Measurements from ENCODE around the gene PPT2.

Gene PPT2

DNA sequence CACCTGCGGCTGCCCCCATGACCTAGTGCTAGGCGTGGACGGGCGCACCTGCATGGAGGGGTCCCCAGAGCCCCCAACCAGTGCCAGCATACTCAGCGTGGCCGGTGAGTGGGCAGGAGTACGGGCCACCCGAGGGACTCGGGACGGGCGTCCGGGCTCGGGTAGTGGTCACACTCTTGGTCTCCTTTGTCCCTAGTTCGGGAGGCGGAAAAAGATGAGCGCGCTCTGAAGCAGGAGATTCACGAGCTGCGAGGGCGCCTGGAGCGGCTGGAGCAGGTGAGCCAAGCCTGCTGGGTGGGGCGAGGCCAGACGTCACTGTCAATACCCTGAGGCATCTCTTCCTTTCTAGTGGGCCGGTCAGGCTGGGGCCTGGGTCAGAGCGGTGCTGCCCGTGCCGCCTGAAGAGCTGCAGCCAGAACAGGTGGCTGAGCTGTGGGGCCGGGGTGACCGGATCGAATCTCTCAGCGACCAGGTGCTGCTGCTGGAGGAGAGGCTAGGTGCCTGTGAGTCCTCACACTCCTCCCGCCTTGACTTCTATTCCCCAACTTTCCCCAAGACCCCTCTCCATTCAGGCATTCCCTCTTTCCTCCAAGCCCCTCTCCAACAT, 13.3 kb downstream of the PPT2 start:
- TF ChIP-seq POLR2AphosphoS5 (IDR thresholded peaks at IDR 0.05; ENCODE audit: low read depth, low read length) (no peak), SIN3A (IDR thresholded peaks at IDR 0.05; ENCODE audit: borderline replicate concordance, insufficient read depth, low read length) (no peak)

DNA sequence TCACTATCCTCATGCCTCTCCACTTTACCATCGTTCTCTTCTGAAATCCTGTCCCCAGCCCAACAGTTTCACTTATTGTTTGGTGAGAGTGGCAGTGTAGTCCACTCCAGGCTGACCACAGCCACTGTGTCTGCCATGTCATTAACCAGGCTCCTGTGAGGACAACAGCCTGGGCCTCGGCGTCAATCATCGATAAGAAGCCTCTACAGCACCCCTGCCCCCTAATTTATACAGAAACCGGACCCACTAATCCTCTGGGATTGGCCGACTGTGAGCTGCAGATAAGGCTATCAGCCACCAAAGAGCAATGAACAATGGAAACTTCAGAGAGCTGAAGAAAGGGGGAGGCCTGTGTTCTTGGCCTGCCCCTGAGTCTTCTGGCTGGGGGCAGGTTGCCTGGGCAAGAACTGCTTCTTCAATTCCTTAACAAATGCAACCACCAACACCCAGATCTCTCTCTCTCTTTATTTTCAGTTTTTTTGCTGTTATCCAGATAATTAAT, 13.9 kb downstream of the PPT2 start:
- TF ChIP-seq POLR2AphosphoS5 (IDR thresholded peaks at IDR 0.05; ENCODE audit: low read depth, low read length) (no peak), FOXP2 (optimal IDR thresholded peaks at IDR 0.05; ENCODE audit: borderline replicate concordance, extremely low read depth, extremely low read length, insufficient read depth) (no peak), TAF1 (IDR thresholded peaks at IDR 0.05; ENCODE audit: borderline replicate concordance, insufficient read depth, low read length) (no peak), SIN3A (IDR thresholded peaks at IDR 0.05; ENCODE audit: borderline replicate concordance, insufficient read depth, low read length) (no peak)
- TF ChIP-seq, protein P1, sequence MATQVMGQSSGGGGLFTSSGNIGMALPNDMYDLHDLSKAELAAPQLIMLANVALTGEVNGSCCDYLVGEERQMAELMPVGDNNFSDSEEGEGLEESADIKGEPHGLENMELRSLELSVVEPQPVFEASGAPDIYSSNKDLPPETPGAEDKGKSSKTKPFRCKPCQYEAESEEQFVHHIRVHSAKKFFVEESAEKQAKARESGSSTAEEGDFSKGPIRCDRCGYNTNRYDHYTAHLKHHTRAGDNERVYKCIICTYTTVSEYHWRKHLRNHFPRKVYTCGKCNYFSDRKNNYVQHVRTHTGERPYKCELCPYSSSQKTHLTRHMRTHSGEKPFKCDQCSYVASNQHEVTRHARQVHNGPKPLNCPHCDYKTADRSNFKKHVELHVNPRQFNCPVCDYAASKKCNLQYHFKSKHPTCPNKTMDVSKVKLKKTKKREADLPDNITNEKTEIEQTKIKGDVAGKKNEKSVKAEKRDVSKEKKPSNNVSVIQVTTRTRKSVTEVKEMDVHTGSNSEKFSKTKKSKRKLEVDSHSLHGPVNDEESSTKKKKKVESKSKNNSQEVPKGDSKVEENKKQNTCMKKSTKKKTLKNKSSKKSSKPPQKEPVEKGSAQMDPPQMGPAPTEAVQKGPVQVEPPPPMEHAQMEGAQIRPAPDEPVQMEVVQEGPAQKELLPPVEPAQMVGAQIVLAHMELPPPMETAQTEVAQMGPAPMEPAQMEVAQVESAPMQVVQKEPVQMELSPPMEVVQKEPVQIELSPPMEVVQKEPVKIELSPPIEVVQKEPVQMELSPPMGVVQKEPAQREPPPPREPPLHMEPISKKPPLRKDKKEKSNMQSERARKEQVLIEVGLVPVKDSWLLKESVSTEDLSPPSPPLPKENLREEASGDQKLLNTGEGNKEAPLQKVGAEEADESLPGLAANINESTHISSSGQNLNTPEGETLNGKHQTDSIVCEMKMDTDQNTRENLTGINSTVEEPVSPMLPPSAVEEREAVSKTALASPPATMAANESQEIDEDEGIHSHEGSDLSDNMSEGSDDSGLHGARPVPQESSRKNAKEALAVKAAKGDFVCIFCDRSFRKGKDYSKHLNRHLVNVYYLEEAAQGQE (IDR thresholded peaks at IDR 0.05; ENCODE audit: insufficient read depth in 1 of 2, low read depth in 2 of 2, low read length in 2 of 2): no peak

DNA sequence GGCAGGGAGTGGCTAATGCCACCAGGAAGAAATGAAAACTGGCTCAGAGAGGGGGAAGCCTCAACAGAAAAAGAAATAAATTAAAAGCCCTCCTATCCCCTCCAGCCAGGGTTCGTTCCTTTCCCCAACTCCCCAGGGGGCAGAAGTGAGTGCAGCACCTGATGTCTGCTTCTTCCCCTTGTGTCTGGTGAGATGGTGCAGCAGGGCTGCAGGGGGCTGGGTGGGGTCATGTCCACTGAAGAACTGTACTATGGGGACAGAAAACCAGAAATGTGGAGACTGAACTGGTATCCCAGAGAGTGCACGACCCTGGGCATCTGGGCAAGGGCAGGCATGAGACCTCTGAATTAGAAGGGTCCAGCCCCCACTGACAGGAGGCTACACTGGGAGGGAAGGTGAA, 14.4 kb downstream of the PPT2 start:
- no peak for TF ChIP-seq TAF1 (IDR thresholded peaks at IDR 0.05; ENCODE audit: borderline replicate concordance, insufficient read depth, low read length)

DNA sequence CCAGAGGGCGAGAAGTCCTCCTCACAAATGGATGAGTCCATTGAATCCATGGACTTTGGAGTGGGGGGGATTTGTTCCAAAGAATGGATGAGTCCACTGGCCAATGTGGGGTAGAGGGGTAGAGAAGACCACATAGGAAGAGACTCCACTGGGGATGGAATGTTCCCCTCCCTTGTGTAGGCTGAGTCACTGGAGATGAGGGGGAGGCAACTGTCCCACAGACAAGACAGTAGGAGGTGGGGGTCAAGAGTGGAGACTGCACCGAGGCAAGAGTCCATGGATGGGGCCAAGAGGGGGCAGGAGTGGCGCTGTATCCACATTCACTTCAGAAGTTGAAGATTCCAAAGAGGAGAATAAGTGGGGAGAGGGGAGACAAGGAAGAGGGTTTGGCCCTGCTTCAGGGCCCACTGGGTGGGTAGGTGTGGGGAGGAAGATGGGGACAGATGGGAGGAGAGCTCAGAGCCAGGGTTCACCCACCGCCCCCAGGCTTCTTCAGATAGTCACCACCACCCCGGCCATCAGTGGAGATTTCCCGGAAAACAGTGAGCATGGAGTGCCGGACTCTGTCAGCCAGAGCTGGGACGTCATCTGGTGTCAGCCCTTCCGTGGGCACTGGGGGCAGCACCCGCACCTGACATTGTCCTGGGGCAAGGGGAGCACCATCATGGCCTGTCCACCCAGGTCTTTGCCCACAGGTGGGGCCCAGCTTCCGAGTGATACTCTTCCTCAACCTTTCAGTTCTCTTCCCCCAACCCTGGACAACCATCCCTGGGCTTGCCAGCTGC, 15.1 kb downstream of the PPT2 start:
- no peak for TF ChIP-seq SIN3A (IDR thresholded peaks at IDR 0.05; ENCODE audit: borderline replicate concordance, insufficient read depth, low read length)
- TF ChIP-seq TAF1 (IDR thresholded peaks at IDR 0.05; ENCODE audit: borderline replicate concordance, insufficient read depth, low read length): no peak
- TF ChIP-seq, protein P1 (IDR thresholded peaks at IDR 0.05; ENCODE audit: insufficient read depth in 1 of 2, low read depth in 2 of 2, low read length in 2 of 2): no peak
- TF ChIP-seq FOXP2 (optimal IDR thresholded peaks at IDR 0.05; ENCODE audit: borderline replicate concordance, extremely low read depth, extremely low read length, insufficient read depth): no peak
- TF ChIP-seq POLR2AphosphoS5 (IDR thresholded peaks at IDR 0.05; ENCODE audit: low read depth, low read length): no peak

DNA sequence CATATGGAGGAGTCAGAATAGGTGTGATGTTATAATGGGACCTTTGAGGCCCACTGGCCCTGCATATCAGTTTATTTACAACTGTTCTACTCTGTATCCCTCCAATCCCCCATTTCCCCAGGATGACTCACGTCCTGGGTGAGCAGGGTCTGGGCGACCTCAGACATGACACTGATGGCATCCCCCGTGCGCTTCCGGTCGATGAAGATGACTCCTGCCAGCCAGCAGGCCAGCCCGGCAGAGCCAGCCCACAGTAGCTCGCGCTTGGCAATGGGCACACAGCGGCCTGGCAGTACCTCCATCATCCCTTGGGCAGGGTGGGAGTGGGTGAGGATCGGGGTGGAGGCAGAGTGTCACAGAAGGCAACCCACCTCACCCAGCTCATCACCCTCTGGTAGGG, 16.4 kb downstream of the PPT2 start:
- no peak for TF ChIP-seq TAF1 (IDR thresholded peaks at IDR 0.05; ENCODE audit: borderline replicate concordance, insufficient read depth, low read length)
- no peak for TF ChIP-seq POLR2AphosphoS5 (IDR thresholded peaks at IDR 0.05; ENCODE audit: low read depth, low read length)
- no peak for TF ChIP-seq FOXP2 (optimal IDR thresholded peaks at IDR 0.05; ENCODE audit: borderline replicate concordance, extremely low read depth, extremely low read length, insufficient read depth)
- no peak for TF ChIP-seq SIN3A (IDR thresholded peaks at IDR 0.05; ENCODE audit: borderline replicate concordance, insufficient read depth, low read length)
- TF ChIP-seq, protein P1 (IDR thresholded peaks at IDR 0.05; ENCODE audit: insufficient read depth in 1 of 2, low read depth in 2 of 2, low read length in 2 of 2): no peak

DNA sequence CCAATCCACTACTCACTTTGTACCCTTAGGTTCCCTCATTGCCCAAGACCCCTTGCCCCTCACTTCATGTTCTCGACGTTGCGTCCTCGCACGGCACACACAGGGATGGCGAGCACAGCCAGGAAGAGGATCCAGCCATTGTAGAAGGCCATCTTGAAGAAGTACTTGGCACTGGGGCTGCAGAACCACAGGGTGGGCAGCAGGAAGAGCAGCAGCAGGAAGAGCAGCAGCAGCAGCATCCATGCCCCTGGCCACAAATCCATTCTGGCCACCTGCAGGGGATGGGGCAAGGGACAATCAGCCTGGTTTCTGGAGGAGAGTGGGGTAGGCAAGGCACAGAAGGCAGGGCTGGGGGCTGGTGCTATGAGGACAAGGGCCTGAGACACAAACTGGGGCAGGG, 17.3 kb downstream of the PPT2 start:
- TF ChIP-seq FOXP2 (optimal IDR thresholded peaks at IDR 0.05; ENCODE audit: borderline replicate concordance, extremely low read depth, extremely low read length, insufficient read depth): no peak
- TF ChIP-seq TAF1 (IDR thresholded peaks at IDR 0.05; ENCODE audit: borderline replicate concordance, insufficient read depth, low read length): no peak
- no peak for TF ChIP-seq SIN3A (IDR thresholded peaks at IDR 0.05; ENCODE audit: borderline replicate concordance, insufficient read depth, low read length)
- TF ChIP-seq, protein P1 (IDR thresholded peaks at IDR 0.05; ENCODE audit: insufficient read depth in 1 of 2, low read depth in 2 of 2, low read length in 2 of 2): no peak
- TF ChIP-seq POLR2AphosphoS5 (IDR thresholded peaks at IDR 0.05; ENCODE audit: low read depth, low read length): no peak

Measured in PFSK-1 (cell line).